HepG2 (cell line): ENCODE results near the gene EVA1C. TPM values are rescaled to one million over a fixed set of nuclear protein-coding genes. Genes with fewer than 3 reads are reported as not detected.

Experiments
- ATAC-seq: fragments of 200-7000 bp; cut with Tn5 transposase; 3 replicates; pipeline ENCODE4 v1.9.1; 2020; ENCODE audit warnings: mild to moderate bottlenecking, moderate library complexity
- BruUV-seq: library from RNA; stranded (reverse); fragments of 400-500 nt; replicated peaks from 2 replicates; lab custom pipeline; 2021; lab: Mats Ljungman, UMichigan
- CTCF ChIA-PET: fragments of 300-600 bp; formaldehyde crosslinking; extraction: SDS; loops from one replicate; lab custom pipeline; 2021; ENCODE audit warnings: low total read pairs, inconsistent platforms, low intra/inter-chr PET ratio; lab: Yijun Ruan, JAX
- POLR2A ChIA-PET: fragments of 350-600 bp; sonication (Branson Sonifier 250); formaldehyde crosslinking; loops from one replicate; lab custom pipeline; 2020; ENCODE audit warnings: antibody characterized with exemption, inconsistent platforms; lab: Yijun Ruan, JAX
- DNase-seq: peaks from one replicate; pipeline ENCODE4 v3.0.0-alpha.2; 2015; ENCODE audit warnings: low spot score
- FAIRE-seq: peaks from 3 replicates; lab custom pipeline; 2011; peaks lifted over from hg19 to GRCh38; lab: Jason Lieb, UNC
- H2AFZ ChIP-seq: one replicate; pipeline ENCODE4 v1.6.1; 2011; ENCODE audit warnings: low read length, inconsistent platforms
- H3K27ac ChIP-seq: fragments of 300-600 bp; 3 replicates; pipeline ENCODE4 v1.8.0; 2011; ENCODE audit warnings: mixed run types, mild to moderate bottlenecking, mixed read lengths, low read length, inconsistent platforms; ENCODE audit not compliant: insufficient read depth; ENCODE audit errors: extremely low read length
- H3K27me3 ChIP-seq, 2 experiments: fragments of 200-600 bp in 1 of 2; 2 replicates in 1 of 2; 3 replicates in 1 of 2; pipeline versions ENCODE4 v1.6.0 to v1.8.0; 2011; ENCODE audit warnings: low read length in 2 of 2, mild to moderate bottlenecking in 2 of 2, moderate library complexity in 2 of 2, inconsistent platforms in 1 of 2; ENCODE audit not compliant: insufficient read depth in 2 of 2, control insufficient read depth in 1 of 2
- H3K36me3 ChIP-seq, 2 experiments: fragments of 200-600 bp in 1 of 2; replicated peaks in 1 of 2; 2 replicates in 1 of 2; 3 replicates in 1 of 2; pipeline versions ENCODE4 v1.5.1 to v1.8.0; 2011; ENCODE audit warnings: low read length in 2 of 2, inconsistent platforms in 1 of 2; ENCODE audit not compliant: insufficient read depth in 2 of 2, control insufficient read depth in 1 of 2
- H3K4me1 ChIP-seq: 2 replicates; pipeline ENCODE4 v1.5.1; 2012; ENCODE audit warnings: low read length, inconsistent platforms; ENCODE audit not compliant: insufficient read depth
- H3K4me2 ChIP-seq: 2 replicates; pipeline ENCODE4 v1.6.0; 2011; ENCODE audit warnings: low read depth, low read length, inconsistent platforms
- H3K4me3 ChIP-seq, 3 experiments: fragments of 200-600 bp in 1 of 3; sonication (generic), shearing (Covaris generic) in 1 of 3; replicated peaks in 1 of 3; 2 replicates each; pipeline ENCODE4 v1.5.1; 2011 to 2016; ENCODE audit warnings: low read length in 3 of 3, inconsistent platforms in 2 of 3, low read depth in 2 of 3, mild to moderate bottlenecking in 2 of 3, control low read depth in 1 of 3, mixed read lengths in 1 of 3; ENCODE audit not compliant: insufficient read depth in 1 of 3
- H3K79me2 ChIP-seq: one replicate; pipeline ENCODE4 v1.6.1; 2011; ENCODE audit warnings: low read length, inconsistent platforms; ENCODE audit not compliant: insufficient read depth
- H3K9ac ChIP-seq: 2 replicates; pipeline ENCODE4 v1.6.0; 2011; ENCODE audit warnings: mild to moderate bottlenecking, low read depth, low read length, inconsistent platforms; ENCODE audit not compliant: insufficient read depth
- H3K9me3 ChIP-seq: 2 replicates; pipeline ENCODE4 v1.5.1; 2012; ENCODE audit warnings: mild to moderate bottlenecking, low read length
- H4K20me1 ChIP-seq: 2 replicates; pipeline ENCODE4 v1.6.0; 2011; ENCODE audit warnings: inconsistent platforms, mild to moderate bottlenecking, low read length, moderate library complexity; ENCODE audit not compliant: insufficient read depth
- AGO1 ChIP-seq: fragments of 200-400 bp; formaldehyde crosslinking; IDR thresholded peaks from 2 replicates; pipeline ENCODE4 v1.6.1; 2017; ENCODE audit warnings: mild to moderate bottlenecking, low read depth, low read length, moderate library complexity; ENCODE audit not compliant: poor library complexity, severe bottlenecking
- CEBPG ChIP-seq: IDR thresholded peaks from 2 replicates; pipeline ENCODE4 v1.6.1; 2016
- FOXA1 ChIP-seq, 2 experiments: fragments of 450-650 bp in 1 of 2; sonication (generic) in 1 of 2; formaldehyde crosslinking in 1 of 2; IDR thresholded peaks; 2 replicates each; pipeline versions ENCODE4 v1.4.0 to v1.6.1; 2016 to 2020; ENCODE audit warnings: missing genetic modification reagents in 1 of 2
- GTF3A ChIP-seq: sonication (generic); formaldehyde crosslinking; conservative IDR thresholded peaks from 2 replicates; pipeline ENCODE4 v1.4.0; 2020; ENCODE audit warnings: mild to moderate bottlenecking, missing genetic modification reagents
- MAFF ChIP-seq: IDR thresholded peaks from 2 replicates; pipeline ENCODE4 v1.6.1; 2011; ENCODE audit warnings: low read depth, low read length, improper control_type of control experiment
- MED13 ChIP-seq: sonication (generic); formaldehyde crosslinking; IDR thresholded peaks from 2 replicates; pipeline ENCODE4 v1.5.0; 2020; ENCODE audit warnings: missing genetic modification reagents
- MEIS1 ChIP-seq: sonication (generic); formaldehyde crosslinking; IDR thresholded peaks from 2 replicates; pipeline ENCODE4 v1.9.0; 2021; ENCODE audit warnings: mild to moderate bottlenecking, missing genetic modification reagents, moderate library complexity, borderline replicate concordance
- PBX2 ChIP-seq: IDR thresholded peaks from 2 replicates; pipeline ENCODE4 v1.6.1; 2016; ENCODE audit warnings: control low read depth
- PCBP2 ChIP-seq: fragments of 200-400 bp; formaldehyde crosslinking; optimal IDR thresholded peaks from 2 replicates; pipeline ENCODE3; 2018; ENCODE audit warnings: low read length, low read depth; ENCODE audit not compliant: poor library complexity, severe bottlenecking
- PHF20 ChIP-seq: sonication (generic); formaldehyde crosslinking; IDR thresholded peaks from 2 replicates; pipeline ENCODE4 v1.5.0; 2020; ENCODE audit warnings: mild to moderate bottlenecking, missing genetic modification reagents
- RAD21 ChIP-seq: fragments of 450-650 bp; formaldehyde crosslinking; IDR thresholded peaks from 2 replicates; pipeline ENCODE4 v1.5.0; 2020; ENCODE audit warnings: mild to moderate bottlenecking
- SIX4 ChIP-seq: sonication (generic); formaldehyde crosslinking; IDR thresholded peaks from 2 replicates; pipeline ENCODE4 v1.4.0; 2020; ENCODE audit warnings: missing genetic modification reagents
- TBX2 ChIP-seq: sonication (generic); formaldehyde crosslinking; IDR thresholded peaks from 2 replicates; pipeline ENCODE4 v1.5.0; 2020; ENCODE audit warnings: missing genetic modification reagents, mild to moderate bottlenecking, borderline replicate concordance
- TGIF2 ChIP-seq: IDR thresholded peaks from 2 replicates; pipeline ENCODE4 v1.6.1; 2016; ENCODE audit warnings: control low read depth, missing compliant biosample characterization
- ZNF333 ChIP-seq: sonication (generic); formaldehyde crosslinking; IDR thresholded peaks from 2 replicates; pipeline ENCODE4 v1.4.0; 2020; ENCODE audit warnings: mild to moderate bottlenecking, missing genetic modification reagents, borderline replicate concordance
- ZNF784 ChIP-seq: sonication (generic); formaldehyde crosslinking; IDR thresholded peaks from 2 replicates; pipeline ENCODE4 v1.5.1; 2020; ENCODE audit warnings: missing genetic modification reagents, mild to moderate bottlenecking, borderline replicate concordance
- WGBS: methylation state at CpG from one replicate; pipeline ENCODE4 v1.1.6; 2017; ENCODE audit warnings: low lambda C conversion rate; 5-methylcytosine and 5-hydroxymethylcytosine counted together
- in situ Hi-C: cut with HindIII; loops from 2 replicates; pipeline ENCODE4 v1.10.0; 2017; ENCODE audit warnings: low pct_unique_long_range_greater_than_20kb; ENCODE audit not compliant: extremely low pct_ligation_motif_present
- intact Hi-C: fragments of 100-400 bp; cut with micrococcal nuclease; formaldehyde crosslinking; loops from one replicate; pipeline ENCODE4 v1.10.0; 2022; ENCODE audit not compliant: unreplicated experiment
- polyA plus RNA-seq, 8 experiments: library from polyadenylated mRNA; depleted of rRNA in 3 of 8; stranded (reverse) in 7 of 8; unstranded in 1 of 8; fragments of >200 nt; fragmentation: Illumina TruSeq in 4 of 8; extraction: Trizol in 4 of 8; gene quantifications; 2 replicates each; pipeline versions ENCODE4 v1.2.1 to v1.2.3, GENCODE V29; 2011 to 2016; ENCODE audit warnings: low read depth in 4 of 8, missing spikeins in 1 of 8, mixed read lengths in 1 of 8; ENCODE audit not compliant: insufficient read depth in 1 of 8
- total RNA-seq, 5 experiments: library from RNA; depleted of rRNA; stranded (reverse); fragments of >200 nt; fragmentation: Illumina TruSeq; extraction: Trizol; gene quantifications; 2 replicates each; pipeline ENCODE4 v1.2.3, GENCODE V29; 2016; ENCODE audit warnings: low read depth in 1 of 5

EVA1C gene
- total and polyA plus RNA-seq, 2 of the 13 experiments (the other 11 are each of a cell fraction or from before 2014, with no cell fraction given), result 0.29 to 0.34 TPM

GRCh38 chr21:32410916-32411315, 1.6 kb upstream of the EVA1C start:
- intact Hi-C loops, result loop anchor here (10.0 kb wide), 1 partner anchor 906 kb away; no protein-coding TSS in a partner anchor
- POLR2A ChIA-PET, result no interaction called here
- Histone ChIP-seq H2AFZ (no peak overlapping the region), H3K36me3 (no peaks in the 10 kb centered on the region), H4K20me1 (no peaks in the 10 kb centered on the region), H3K9me3 (no peaks in the 10 kb centered on the region), H3K27ac (no peak overlapping the region)
- ATAC-seq, result no peak
- BruUV-seq, result no TSS peak
- TF ChIP-seq ZNF784 (no peak), TBX2 (no peak), TGIF2 (CRISPR knock-in tag) (no peak), PBX2 (CRISPR knock-in tag) (no peak), PCBP2 (no peak), RAD21 (CRISPR knock-in tag) (no peak), MEIS1 (CRISPR knock-in tag) (no peak), GTF3A (CRISPR knock-in tag) (no peak), ZNF333 (CRISPR knock-in tag) (no peak), SIX4 (CRISPR knock-in tag) (no peak), FOXA1 (IDR thresholded peaks at IDR 0.05) (no peak), FOXA1 (CRISPR knock-in tag; IDR thresholded peaks at IDR 0.05) (no peak), MED13 (CRISPR knock-in tag) (no peak), CEBPG (CRISPR knock-in tag) (no peak), MAFF (no peak), AGO1 (no peak), PHF20 (no peak)
- TF ChIP-seq, all 625 proteins: peak for 0
- in situ Hi-C loops, result loop anchor here (5.0 kb wide), 1 partner anchor 181 kb away; no protein-coding TSS in a partner anchor
- Histone ChIP-seq H3K4me1 (peaks cover 29% of the 10 kb centered on the region), H3K9ac (no peak overlapping the region), H3K27me3 (peaks cover 5 to 31% of the 10 kb centered on the region in 2 experiments), H3K4me2 (no peak overlapping the region), H3K79me2 (no peaks in the 10 kb centered on the region), H3K4me3 (no peak overlapping the region)
- no peak for FAIRE-seq
- no peak for DNase-seq
- 50% methylated on average over 5 of the region's 5 CpGs for WGBS
- CTCF ChIA-PET, result no interaction called here
